LNCaP clone FGC (cell line): ENCODE results near the gene STON2.
"Not testable (repeated sequence)": the region's sequence is repeated elsewhere in the genome, so short reads cannot be mapped to it uniquely, and the experiment has no call there.

Experiments
- DNase-seq: peaks from one replicate; pipeline ENCODE4 v3.0.0-alpha.2; 2011; ENCODE audit warnings: low read depth
- H3K4me3 ChIP-seq: 2 replicates; pipeline ENCODE4 v1.5.1; 2011; ENCODE audit warnings: mild to moderate bottlenecking, low read depth, low read length, control low read depth
- TF ChIP-seq, protein P1 (sequence below): IDR thresholded peaks from 2 replicates; pipeline ENCODE4 v1.5.1; 2012; ENCODE audit warnings: mild to moderate bottlenecking; ENCODE audit not compliant: control insufficient read depth, insufficient read depth; ENCODE audit errors: extremely low read depth

STON2 gene

DNA sequence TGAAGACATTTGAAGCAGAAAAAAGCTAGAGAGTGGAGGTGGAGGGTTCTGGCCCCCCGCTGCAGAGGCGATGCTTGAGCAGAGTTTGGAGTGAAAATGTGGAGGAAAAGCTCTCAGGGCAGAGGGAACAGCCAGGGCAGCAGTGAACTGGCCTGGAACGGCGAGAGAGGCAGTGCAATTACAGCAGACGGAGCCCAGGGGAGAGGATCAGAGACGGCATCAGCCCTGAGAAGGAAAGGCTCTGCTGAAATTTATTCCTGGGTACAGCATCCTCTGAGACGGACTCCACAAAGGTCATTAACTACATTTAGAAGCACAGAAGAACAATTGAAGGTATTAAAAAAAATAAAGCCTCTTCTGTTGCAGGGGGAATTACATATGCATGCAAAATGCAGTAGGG is 14.2 kb downstream of the STON2 start:
- TF ChIP-seq, protein P1, sequence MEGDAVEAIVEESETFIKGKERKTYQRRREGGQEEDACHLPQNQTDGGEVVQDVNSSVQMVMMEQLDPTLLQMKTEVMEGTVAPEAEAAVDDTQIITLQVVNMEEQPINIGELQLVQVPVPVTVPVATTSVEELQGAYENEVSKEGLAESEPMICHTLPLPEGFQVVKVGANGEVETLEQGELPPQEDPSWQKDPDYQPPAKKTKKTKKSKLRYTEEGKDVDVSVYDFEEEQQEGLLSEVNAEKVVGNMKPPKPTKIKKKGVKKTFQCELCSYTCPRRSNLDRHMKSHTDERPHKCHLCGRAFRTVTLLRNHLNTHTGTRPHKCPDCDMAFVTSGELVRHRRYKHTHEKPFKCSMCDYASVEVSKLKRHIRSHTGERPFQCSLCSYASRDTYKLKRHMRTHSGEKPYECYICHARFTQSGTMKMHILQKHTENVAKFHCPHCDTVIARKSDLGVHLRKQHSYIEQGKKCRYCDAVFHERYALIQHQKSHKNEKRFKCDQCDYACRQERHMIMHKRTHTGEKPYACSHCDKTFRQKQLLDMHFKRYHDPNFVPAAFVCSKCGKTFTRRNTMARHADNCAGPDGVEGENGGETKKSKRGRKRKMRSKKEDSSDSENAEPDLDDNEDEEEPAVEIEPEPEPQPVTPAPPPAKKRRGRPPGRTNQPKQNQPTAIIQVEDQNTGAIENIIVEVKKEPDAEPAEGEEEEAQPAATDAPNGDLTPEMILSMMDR, result no peak
- DNase-seq, result no peak
- no peak overlapping the region for H3K4me3 ChIP-seq

DNA sequence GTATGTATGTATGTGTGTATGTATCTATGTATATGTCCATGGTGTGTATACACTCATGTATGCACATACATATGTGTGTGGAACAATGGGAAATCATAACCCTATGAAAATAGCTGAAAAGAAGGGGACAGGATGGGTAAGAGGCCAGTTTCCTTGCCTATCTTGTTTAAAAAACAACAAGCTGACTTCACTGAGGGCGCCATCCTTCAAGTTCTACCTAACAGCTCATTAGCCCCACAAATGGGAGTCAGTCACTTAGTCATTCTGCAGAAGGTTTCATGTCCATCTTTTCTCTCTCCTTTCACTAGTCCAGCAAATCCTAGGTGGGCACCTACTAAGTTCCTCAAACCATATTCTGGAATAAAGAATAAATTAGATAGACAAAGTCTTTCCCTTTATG is 14.7 kb downstream of the STON2 start:
- TF ChIP-seq, protein P1, result no peak
- no peak for DNase-seq

DNA sequence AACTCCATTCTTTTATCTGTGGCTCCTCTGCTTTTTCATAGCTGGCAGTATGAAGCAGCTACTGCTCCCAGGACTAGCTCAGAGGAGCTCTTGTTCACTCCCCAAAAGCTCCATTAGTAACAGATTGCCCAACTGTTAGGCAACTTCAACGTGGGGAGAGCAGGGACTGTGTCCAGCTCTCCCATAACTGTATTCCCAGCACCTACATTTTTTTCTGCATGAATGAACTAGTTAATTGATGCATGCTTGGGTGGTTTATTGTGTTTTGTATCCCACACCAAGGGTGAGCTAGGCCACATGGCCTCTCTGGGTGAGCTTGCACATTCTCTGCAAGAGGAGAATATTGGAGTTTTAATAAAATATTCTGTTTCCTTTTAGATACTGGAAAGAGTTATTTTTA is 15.2 kb downstream of the STON2 start:
- DNase-seq, result no peak
- TF ChIP-seq, protein P1, result no peak
- no peak overlapping the region for H3K4me3 ChIP-seq

More for the DNA sequence above, 14.7 kb downstream of the STON2 start:
- no peak overlapping the region for H3K4me3 ChIP-seq

DNA sequence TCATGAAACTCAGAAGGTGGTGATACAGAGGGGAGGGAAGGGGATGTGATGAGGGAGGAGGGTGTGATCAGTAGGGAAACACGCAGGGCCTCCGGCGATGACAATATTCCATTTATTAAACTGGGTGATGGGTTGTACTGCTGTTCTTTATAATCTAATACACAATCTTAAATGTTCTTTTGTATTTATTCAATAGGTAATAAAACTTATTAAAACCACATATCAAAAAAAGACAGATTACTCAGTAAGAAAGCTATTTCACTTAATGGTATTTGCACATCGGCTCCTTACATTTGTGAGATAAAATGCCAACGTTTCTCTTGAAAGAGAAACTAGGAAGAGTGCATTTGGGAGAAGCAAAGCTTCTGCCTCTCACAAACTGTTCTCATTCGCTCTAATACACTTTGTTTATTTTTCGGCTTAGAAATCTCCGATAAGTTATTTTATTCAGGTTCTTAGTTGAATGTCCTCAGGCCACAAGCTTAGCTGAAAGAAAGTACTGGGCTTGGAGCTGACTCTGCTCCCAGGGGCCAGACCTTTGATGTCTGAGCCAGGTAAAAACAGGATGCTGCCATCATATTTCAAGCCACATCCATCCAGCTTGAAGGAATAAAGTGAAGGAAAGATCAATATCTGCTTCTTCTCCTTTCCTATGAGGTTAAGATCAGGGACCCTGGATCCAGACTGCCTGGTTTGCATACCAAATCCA is 17.5 kb downstream of the STON2 start:
- TF ChIP-seq, protein P1, result no peak
- H3K4me3 ChIP-seq, result peak overlapping the region; percentile 32
- peak; percentile 78 for DNase-seq

DNA sequence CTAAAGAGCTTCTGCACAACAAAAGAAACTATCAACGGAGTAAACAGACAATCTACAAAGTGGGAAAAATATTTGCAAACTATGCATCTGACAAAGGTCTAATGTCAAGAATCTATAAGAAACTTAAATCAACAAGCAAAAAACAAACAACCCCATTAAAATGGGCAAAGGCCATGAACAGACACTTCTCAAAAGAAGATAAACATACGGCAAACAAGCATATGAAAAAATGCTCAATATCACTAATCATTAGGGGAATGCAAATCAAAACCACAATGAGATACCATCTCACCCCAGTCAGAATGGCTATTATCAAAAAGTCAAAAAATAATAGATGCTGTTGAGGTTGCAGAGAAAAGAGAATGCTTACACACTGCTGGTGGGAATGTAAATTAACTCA is 20.1 kb downstream of the STON2 start:
- H3K4me3 ChIP-seq, DNase-seq: not testable (repeated sequence)

DNA sequence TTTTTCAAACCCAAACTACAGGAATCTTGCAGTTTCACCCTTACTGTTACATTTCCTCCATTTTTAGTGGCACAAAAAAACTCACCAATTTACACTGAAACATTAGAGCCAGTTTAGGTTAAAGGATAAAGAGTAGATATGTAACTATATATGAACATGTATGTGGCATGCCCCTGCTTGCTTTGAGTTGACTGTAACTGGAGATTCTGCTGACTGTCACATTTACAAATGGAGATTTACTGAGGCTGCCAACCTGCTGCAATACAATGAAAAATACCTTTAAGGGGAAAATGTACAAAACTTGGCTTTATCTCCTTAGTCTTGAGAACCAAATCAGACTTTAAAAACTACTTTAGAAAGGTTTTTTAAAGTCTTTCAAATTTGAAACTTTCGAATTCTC is 28.3 kb downstream of the STON2 start:
- no peak overlapping the region for H3K4me3 ChIP-seq
- no peak for DNase-seq
- TF ChIP-seq, protein P1, result no peak

DNA sequence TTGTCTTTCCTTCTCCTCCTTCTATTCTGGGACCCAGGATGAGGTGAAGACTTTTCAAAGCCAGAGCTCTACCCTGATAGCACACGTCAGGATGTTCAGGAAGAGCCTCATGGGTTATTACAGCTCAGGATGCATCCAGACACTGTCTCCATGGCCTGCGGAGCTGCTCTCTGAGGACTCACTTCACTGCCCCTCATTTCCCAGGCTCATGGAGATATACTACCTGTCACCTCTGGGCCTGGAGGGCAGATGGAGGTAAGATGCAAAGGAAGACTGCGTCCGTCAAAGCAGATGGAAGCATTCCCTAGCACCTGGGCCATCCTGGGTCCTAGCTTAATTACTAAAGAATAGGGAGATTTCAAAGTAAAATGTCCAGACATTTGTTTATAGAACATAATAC is 32.6 kb downstream of the STON2 start:
- H3K4me3 ChIP-seq, result no peak overlapping the region
- TF ChIP-seq, protein P1, result no peak
- DNase-seq, result no peak
